Osteocyte (in vitro differentiated cells): Measurements from ENCODE around the gene OCSTAMP. TPM values are rescaled to one million over a fixed set of nuclear protein-coding genes. Genes with fewer than 3 reads are reported as not detected.

Experiments
- DNase-seq: peaks from one replicate; pipeline ENCODE4 v3.0.0; 2021; ENCODE audit warnings: mixed read lengths; ENCODE audit not compliant: unreplicated experiment; ENCODE audit errors: extremely low spot score
- H3K27ac Mint-ChIP-seq: one replicate; pipeline ENCODE4 v1.8.0; 2021; ENCODE audit warnings: mild to moderate bottlenecking, mixed read lengths; ENCODE audit not compliant: unreplicated experiment
- H3K27me3 Mint-ChIP-seq: one replicate; pipeline ENCODE4 v1.8.0; 2021; ENCODE audit warnings: mixed read lengths; ENCODE audit not compliant: unreplicated experiment
- H3K36me3 Mint-ChIP-seq: one replicate; pipeline ENCODE4 v1.8.0; 2021; ENCODE audit warnings: mixed read lengths; ENCODE audit not compliant: unreplicated experiment
- H3K4me1 Mint-ChIP-seq: one replicate; pipeline ENCODE4 v1.8.0; 2021; ENCODE audit warnings: mixed read lengths; ENCODE audit not compliant: unreplicated experiment
- H3K4me3 Mint-ChIP-seq: one replicate; pipeline ENCODE4 v1.8.0; 2021; ENCODE audit warnings: mild to moderate bottlenecking, moderate library complexity, mixed read lengths; ENCODE audit not compliant: unreplicated experiment
- H3K9me3 Mint-ChIP-seq: one replicate; pipeline ENCODE4 v1.8.0; 2021; ENCODE audit warnings: mixed read lengths; ENCODE audit not compliant: unreplicated experiment
- total RNA-seq: library from RNA; stranded (reverse); gene quantifications from 2 replicates; pipeline ENCODE4 v1.2.1, GENCODE V29; 2021
- TF ChIP-seq, protein P1 (sequence below): fragments of 200-600 bp; sonication (generic); IDR thresholded peaks from 2 replicates; pipeline ENCODE4 v1.5.0; 2021; ENCODE audit warnings: antibody characterized with exemption, mild to moderate bottlenecking, moderate library complexity

The OCSTAMP gene
- total RNA-seq, 1 donor from 2014 or later: not detected

DNA sequence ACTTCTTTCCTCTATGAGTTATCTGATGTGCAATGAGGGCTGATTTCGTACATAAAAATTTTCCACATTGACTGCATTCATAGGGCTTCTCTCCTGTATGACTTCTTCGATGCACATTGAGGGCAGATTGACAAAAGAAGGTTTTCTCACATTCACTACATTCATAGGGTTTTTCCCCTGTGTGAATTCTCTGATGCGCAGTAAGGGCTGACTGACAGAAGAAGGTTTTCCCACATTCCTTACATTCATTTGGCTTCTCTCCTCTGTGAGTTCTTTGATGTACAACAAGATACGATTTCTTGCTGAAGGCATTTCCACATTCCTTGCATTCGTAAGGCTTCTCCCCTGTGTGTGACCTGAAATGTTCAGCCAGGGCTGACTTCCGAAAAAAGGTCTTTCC, 48.5 kb downstream of the OCSTAMP start:
- Mint-ChIP-seq H3K27me3 (no peaks in the 10 kb centered on the region), H3K9me3 (peaks cover 51% of the 10 kb centered on the region), H3K36me3 (peaks cover 15% of the 10 kb centered on the region), H3K4me1 (no peaks in the 10 kb centered on the region), H3K4me3 (no peak overlapping the region), H3K27ac (no peak overlapping the region)
- TF ChIP-seq, protein P1, sequence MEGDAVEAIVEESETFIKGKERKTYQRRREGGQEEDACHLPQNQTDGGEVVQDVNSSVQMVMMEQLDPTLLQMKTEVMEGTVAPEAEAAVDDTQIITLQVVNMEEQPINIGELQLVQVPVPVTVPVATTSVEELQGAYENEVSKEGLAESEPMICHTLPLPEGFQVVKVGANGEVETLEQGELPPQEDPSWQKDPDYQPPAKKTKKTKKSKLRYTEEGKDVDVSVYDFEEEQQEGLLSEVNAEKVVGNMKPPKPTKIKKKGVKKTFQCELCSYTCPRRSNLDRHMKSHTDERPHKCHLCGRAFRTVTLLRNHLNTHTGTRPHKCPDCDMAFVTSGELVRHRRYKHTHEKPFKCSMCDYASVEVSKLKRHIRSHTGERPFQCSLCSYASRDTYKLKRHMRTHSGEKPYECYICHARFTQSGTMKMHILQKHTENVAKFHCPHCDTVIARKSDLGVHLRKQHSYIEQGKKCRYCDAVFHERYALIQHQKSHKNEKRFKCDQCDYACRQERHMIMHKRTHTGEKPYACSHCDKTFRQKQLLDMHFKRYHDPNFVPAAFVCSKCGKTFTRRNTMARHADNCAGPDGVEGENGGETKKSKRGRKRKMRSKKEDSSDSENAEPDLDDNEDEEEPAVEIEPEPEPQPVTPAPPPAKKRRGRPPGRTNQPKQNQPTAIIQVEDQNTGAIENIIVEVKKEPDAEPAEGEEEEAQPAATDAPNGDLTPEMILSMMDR: no peak
- DNase-seq: no peak

DNA sequence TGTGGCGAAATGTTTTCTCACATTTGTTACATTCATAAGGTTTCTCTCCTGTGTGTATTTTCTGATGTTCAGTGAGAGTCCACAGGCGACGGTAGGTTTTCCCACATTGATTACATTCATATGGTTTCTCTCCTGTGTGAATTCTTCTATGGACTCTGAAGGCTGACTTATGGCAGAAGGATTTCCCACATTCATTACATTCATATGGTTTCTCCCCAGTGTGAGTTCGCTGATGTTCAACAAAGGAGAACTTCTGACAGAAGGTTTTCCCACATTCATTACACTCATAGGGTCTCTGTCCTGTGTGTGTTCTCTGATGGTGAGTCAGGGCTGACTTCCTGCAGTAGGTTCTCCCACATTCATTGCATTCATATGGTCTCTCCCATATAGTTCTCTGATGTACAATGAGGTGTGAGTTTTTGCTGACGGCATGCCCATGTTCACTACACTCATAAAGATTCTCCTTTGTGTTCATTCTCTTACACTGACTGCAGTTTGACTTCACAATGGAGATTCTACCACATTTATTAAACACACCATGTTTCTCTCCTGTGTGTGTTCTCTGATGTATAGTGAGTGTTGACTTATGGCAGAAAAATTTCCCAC, 49.0 kb downstream of the OCSTAMP start:
- H3K9me3 Mint-ChIP-seq: peaks cover 56% of the 10 kb centered on the region

DNA sequence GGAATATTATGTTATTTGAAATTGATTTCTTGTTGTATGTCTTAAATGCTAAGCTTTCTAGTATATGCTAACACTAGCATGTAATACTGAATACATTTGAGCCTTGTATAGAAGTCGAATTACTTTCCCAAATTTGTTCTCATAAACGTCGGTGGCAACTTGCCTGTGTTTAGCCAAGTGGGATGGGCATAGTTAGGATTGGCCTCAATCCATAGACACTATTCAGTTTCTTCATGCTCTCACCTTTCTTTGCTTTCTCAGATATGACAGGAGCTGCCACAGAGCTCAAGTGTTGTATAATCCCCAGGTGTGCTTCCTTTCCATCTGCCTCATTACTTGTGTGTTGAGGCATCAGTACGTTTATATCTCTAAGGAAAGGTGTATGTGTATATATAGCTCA, 56.4 kb downstream of the OCSTAMP start:
- DNase-seq: no peak
- TF ChIP-seq, protein P1: no peak
- Mint-ChIP-seq H3K27me3 (peaks cover 14% of the 10 kb centered on the region), H3K9me3 (peaks cover 22% of the 10 kb centered on the region), H3K27ac (no peak overlapping the region), H3K36me3 (no peaks in the 10 kb centered on the region), H3K4me3 (no peak overlapping the region), H3K4me1 (no peaks in the 10 kb centered on the region)

More for the DNA sequence above, 49.0 kb downstream of the OCSTAMP start:
- TF ChIP-seq, protein P1: no peak
- DNase-seq: no peak
- H3K27ac Mint-ChIP-seq: no peak overlapping the region
- peaks cover 15% of the 10 kb centered on the region for H3K36me3 Mint-ChIP-seq
- no peaks in the 10 kb centered on the region for H3K27me3 Mint-ChIP-seq
- no peak overlapping the region for H3K4me3 Mint-ChIP-seq
- H3K4me1 Mint-ChIP-seq: no peaks in the 10 kb centered on the region

DNA sequence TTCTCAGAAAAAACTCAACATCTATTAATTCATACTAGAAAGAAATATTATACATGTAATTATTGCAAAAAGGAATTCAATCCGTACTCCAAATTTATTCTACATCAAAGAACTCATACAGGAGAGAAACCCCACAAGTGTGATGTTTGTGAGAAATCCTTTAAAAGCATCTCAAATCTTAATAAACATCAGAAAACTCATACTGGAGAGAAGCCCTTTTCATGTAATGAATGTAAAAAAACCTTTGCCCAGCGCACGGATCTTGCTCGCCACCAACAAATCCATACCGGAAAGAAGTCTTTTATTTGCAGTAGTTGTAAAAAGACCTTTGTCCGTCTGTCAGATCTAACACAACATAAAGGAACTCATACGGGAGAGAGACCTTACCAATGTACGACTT, 59.1 kb downstream of the OCSTAMP start:
- H3K4me3 Mint-ChIP-seq: no peak overlapping the region
- no peak overlapping the region for H3K27ac Mint-ChIP-seq
- H3K4me1 Mint-ChIP-seq: no peaks in the 10 kb centered on the region
- TF ChIP-seq, protein P1: no peak
- H3K9me3 Mint-ChIP-seq: peaks cover 1% of the 10 kb centered on the region
- H3K27me3 Mint-ChIP-seq: peaks cover 31% of the 10 kb centered on the region
- no peak for DNase-seq
- H3K36me3 Mint-ChIP-seq: no peaks in the 10 kb centered on the region

Other genes with a start within 250 kb of the OCSTAMP start
- not detected in 2 replicates for gene CDH22, start 242.2 kb downstream of the OCSTAMP start, total RNA-seq
- 48.8 and 57.8 TPM in 2 replicates for gene ELMO2, start 144.0 kb downstream of the OCSTAMP start, total RNA-seq
- 3.7 and 4.7 TPM in 2 replicates for gene ZNF334, start 37.1 kb downstream of the OCSTAMP start, total RNA-seq
- 1.8 and 2.1 TPM in 2 replicates for gene SLC13A3, start 100.8 kb upstream of the OCSTAMP start, total RNA-seq
- gene TP53RK, start 138.8 kb upstream of the OCSTAMP start, total RNA-seq: 13.6 and 15.4 TPM in 2 replicates
- 21.6 and 24.8 TPM in 2 replicates for gene SLC2A10, start 159.0 kb upstream of the OCSTAMP start, total RNA-seq